ENCODE data around the gene MCRS1.
A peak's percentile ranks its signal among the peaks of the same experiment; 100 is the strongest.

MCRS1 gene

GRCh38 chr12:49587174-49587908 is 19.4 kb upstream of the MCRS1 start:
- H3K4me3 ChIP-seq (ENCODE audit: low read length, poor library complexity, severe bottlenecking): no peak overlapping the region
- TF ChIP-seq CTCF (conservative IDR thresholded peaks at IDR 0.05; ENCODE audit: low read length) (peak; percentile 35), EZH2phosphoT487 (IDR thresholded peaks at IDR 0.05; ENCODE audit: borderline replicate concordance) (no peak)
- H3K36me3 ChIP-seq (ENCODE audit: insufficient read depth, low read length): peaks cover 3% of the 10 kb centered on the region; the same call in 1 of the 2 replicates
- no peaks in the 10 kb centered on the region for H3K27me3 ChIP-seq (ENCODE audit: insufficient read depth, low read length, poor library complexity, severe bottlenecking)
- no peaks in the 10 kb centered on the region for H3K9me2 ChIP-seq (replicated peaks; ENCODE audit: low read depth, low read length)
- no peaks in the 10 kb centered on the region for H4K20me1 ChIP-seq (ENCODE audit: insufficient read depth, low read length, poor library complexity, severe bottlenecking)
- H3K9me3 ChIP-seq (ENCODE audit: insufficient read depth, low read depth, low read length): no peaks in the 10 kb centered on the region
- H2AFZ ChIP-seq (ENCODE audit: low read length): no peak overlapping the region
- H3K4me2 ChIP-seq (ENCODE audit: low read depth, low read length, poor library complexity, severe bottlenecking): no peak overlapping the region
- H3F3A ChIP-seq (ENCODE audit: low read depth): no peaks in the 10 kb centered on the region
- no peaks in the 10 kb centered on the region for H3K4me1 ChIP-seq (ENCODE audit: insufficient read depth, low read length, poor library complexity, severe bottlenecking)
- no peaks in the 10 kb centered on the region for H3K79me2 ChIP-seq (ENCODE audit: insufficient read depth, low read length)
- H3K9ac ChIP-seq (ENCODE audit: low read depth, low read length, poor library complexity, severe bottlenecking): no peak overlapping the region

GRCh38 chr12:49585477-49586459 is 17.8 kb upstream of the MCRS1 start:
- Histone ChIP-seq H4K20me1 (ENCODE audit: insufficient read depth, low read length, poor library complexity, severe bottlenecking) (no peaks in the 10 kb centered on the region), H3K79me2 (ENCODE audit: insufficient read depth, low read length) (no peaks in the 10 kb centered on the region), H3K4me3 (ENCODE audit: low read length, poor library complexity, severe bottlenecking) (no peak overlapping the region), H3K9ac (ENCODE audit: low read depth, low read length, poor library complexity, severe bottlenecking) (no peak overlapping the region), H3K9me2 (replicated peaks; ENCODE audit: low read depth, low read length) (no peaks in the 10 kb centered on the region), H3K27me3 (ENCODE audit: insufficient read depth, low read length, poor library complexity, severe bottlenecking) (no peaks in the 10 kb centered on the region), H3K4me1 (ENCODE audit: insufficient read depth, low read length, poor library complexity, severe bottlenecking) (no peaks in the 10 kb centered on the region), H3K9me3 (ENCODE audit: insufficient read depth, low read depth, low read length) (no peaks in the 10 kb centered on the region), H3K4me2 (ENCODE audit: low read depth, low read length, poor library complexity, severe bottlenecking) (no peak overlapping the region), H3K36me3 (ENCODE audit: insufficient read depth, low read length) (peaks cover 3% of the 10 kb centered on the region; the same call in 1 of the 2 replicates), H2AFZ (ENCODE audit: low read length) (no peak overlapping the region), H3F3A (ENCODE audit: low read depth) (no peaks in the 10 kb centered on the region)
- TF ChIP-seq CTCF (conservative IDR thresholded peaks at IDR 0.05; ENCODE audit: low read length) (no peak), EZH2phosphoT487 (IDR thresholded peaks at IDR 0.05; ENCODE audit: borderline replicate concordance) (no peak)

- Histone ChIP-seq H3K4me2 (ENCODE audit: low read depth, low read length, poor library complexity, severe bottlenecking) (no peak overlapping the region), H3F3A (ENCODE audit: low read depth) (no peaks in the 10 kb centered on the region), H3K9me3 (ENCODE audit: insufficient read depth, low read depth, low read length) (no peaks in the 10 kb centered on the region), H3K9ac (ENCODE audit: low read depth, low read length, poor library complexity, severe bottlenecking) (no peak overlapping the region), H4K20me1 (ENCODE audit: insufficient read depth, low read length, poor library complexity, severe bottlenecking) (no peaks in the 10 kb centered on the region), H3K36me3 (ENCODE audit: insufficient read depth, low read length) (peaks cover 3% of the 10 kb centered on the region; the same call in 1 of the 2 replicates), H2AFZ (ENCODE audit: low read length) (no peak overlapping the region), H3K4me1 (ENCODE audit: insufficient read depth, low read length, poor library complexity, severe bottlenecking) (no peaks in the 10 kb centered on the region), H3K27me3 (ENCODE audit: insufficient read depth, low read length, poor library complexity, severe bottlenecking) (no peaks in the 10 kb centered on the region), H3K9me2 (replicated peaks; ENCODE audit: low read depth, low read length) (no peaks in the 10 kb centered on the region), H3K79me2 (ENCODE audit: insufficient read depth, low read length) (no peaks in the 10 kb centered on the region), H3K4me3 (ENCODE audit: low read length, poor library complexity, severe bottlenecking) (no peak overlapping the region)
- no peak for TF ChIP-seq CTCF (conservative IDR thresholded peaks at IDR 0.05; ENCODE audit: low read length)
- TF ChIP-seq EZH2phosphoT487 (IDR thresholded peaks at IDR 0.05; ENCODE audit: borderline replicate concordance): no peak
Measured at GRCh38 chr12:49584591-49584990, 16.6 kb upstream of the MCRS1 start.

Measured in Loucy (cell line).